Uterus (tissue), 4 donors: ENCODE data around the gene TRABD2B. TPM values are rescaled to one million over a fixed set of nuclear protein-coding genes. Genes with fewer than 3 reads are reported as not detected.

Experiments
- DNase-seq, 2 donors: peaks; one replicate each; pipeline ENCODE4 v3.0.0-alpha.2; 2019 to 2020
- H3K27ac ChIP-seq, 2 donors: fragments of 200-600 bp; sonication (generic); 1 replicate in 1 of 2; 2 replicates in 1 of 2; pipeline ENCODE4 v1.5.1; 2016 to 2018
- H3K27me3 ChIP-seq, 2 donors: fragments of 200-600 bp; sonication (generic); one replicate each; pipeline ENCODE4 v1.5.1; 2018 to 2019; ENCODE audit warnings: control low read depth in 1 of 2
- H3K36me3 ChIP-seq, 2 donors: fragments of 200-600 bp; sonication (generic); one replicate each; pipeline ENCODE4 v1.5.1; 2019; ENCODE audit warnings: control low read depth in 1 of 2
- H3K4me1 ChIP-seq, 2 donors: fragments of 200-600 bp; sonication (generic); one replicate each; pipeline ENCODE4 v1.5.1; 2018 to 2019; ENCODE audit warnings: control low read depth in 1 of 2
- H3K4me3 ChIP-seq, 2 donors: fragments of 200-600 bp; sonication (generic); 1 replicate in 1 of 2; 2 replicates in 1 of 2; pipeline ENCODE4 v1.5.1; 2018 to 2019; ENCODE audit warnings: mild to moderate bottlenecking in 1 of 2
- H3K9me3 ChIP-seq, 2 donors: fragments of 200-600 bp; sonication (generic); one replicate each; pipeline ENCODE4 v1.5.1; 2019; ENCODE audit warnings: control low read depth in 1 of 2
- CTCF ChIP-seq, 4 experiments: fragments of 200-600 bp in 2 of 4; fragments of 450-650 bp in 2 of 4; sonication (generic) in 2 of 4; IDR thresholded peaks; one replicate each; pipeline ENCODE4 v1.5.1; 2016 to 2019; ENCODE audit warnings: antibody characterized with exemption in 4 of 4, mild to moderate bottlenecking in 2 of 4, moderate library complexity in 1 of 4
- POLR2A ChIP-seq, 2 donors: fragments of 450-650 bp; IDR thresholded peaks; one replicate each; pipeline ENCODE4 v1.6.1; 2016; ENCODE audit warnings: antibody characterized with exemption in 2 of 2, mild to moderate bottlenecking in 1 of 2, moderate library complexity in 1 of 2
- intact Hi-C: fragments of 100-400 bp; cut with DNase I; formaldehyde crosslinking; loops from one replicate; pipeline ENCODE4 v1.15.1; 2023; ENCODE audit warnings: low total_unique reads
- total RNA-seq, 4 donors: library from RNA; depleted of rRNA in 3 of 4; stranded (reverse); fragments of >200 nt in 3 of 4; gene quantifications; one replicate each; pipeline versions ENCODE4 v1.1.0 to v1.2.4, GENCODE V29; 2014 to 2023
- donor health status: DM: yes; HTN: yes; CAD: no.

Gene TRABD2B
- total RNA-seq, 4 donors from 2014 or later, result under 0.01 to 1.6 (median 1.0) TPM

GRCh38 chr1:48022306-48022705, 25.1 kb upstream of the TRABD2B start:
- no peaks in the 10 kb centered on the region for H3K27me3 ChIP-seq
- H3K4me1 ChIP-seq, result no peaks in the 10 kb centered on the region
- intact Hi-C loops, result no loop called here
- no peak overlapping the region for H3K4me3 ChIP-seq
- TF ChIP-seq POLR2A (IDR thresholded peaks at IDR 0.05) (no peak), CTCF (IDR thresholded peaks at IDR 0.05) (no peak)
- H3K27ac ChIP-seq, result no peak overlapping the region
- DNase-seq, result no peak
- no peaks in the 10 kb centered on the region for H3K9me3 ChIP-seq
- H3K36me3 ChIP-seq, result no peaks in the 10 kb centered on the region

- intact Hi-C loops, result no loop called here
- H3K36me3 ChIP-seq, result no peaks in the 10 kb centered on the region
- H3K9me3 ChIP-seq, result no peaks in the 10 kb centered on the region
- H3K4me1 ChIP-seq, result no peaks in the 10 kb centered on the region
- no peak for TF ChIP-seq CTCF (IDR thresholded peaks at IDR 0.05)
- TF ChIP-seq POLR2A (IDR thresholded peaks at IDR 0.05), result no peak
- H3K27ac ChIP-seq, result no peak overlapping the region
- DNase-seq, result no peak
- no peak overlapping the region for H3K4me3 ChIP-seq
- no peaks in the 10 kb centered on the region for H3K27me3 ChIP-seq
These were observed 24.6 kb upstream of the TRABD2B start for GRCh38 chr1:48021792-48022191.

- H3K9me3 ChIP-seq, result no peaks in the 10 kb centered on the region
- H3K4me3 ChIP-seq, result no peak overlapping the region
- H3K27me3 ChIP-seq, result no peaks in the 10 kb centered on the region
- intact Hi-C loops, result no loop called here
- no peak for TF ChIP-seq POLR2A (IDR thresholded peaks at IDR 0.05)
- TF ChIP-seq CTCF (IDR thresholded peaks at IDR 0.05), result no peak
- DNase-seq, result peak in 1 of 2 donors; percentile 51
- no peaks in the 10 kb centered on the region for H3K36me3 ChIP-seq
- H3K27ac ChIP-seq, result no peak overlapping the region
- H3K4me1 ChIP-seq, result no peaks in the 10 kb centered on the region
These were observed 22.6 kb upstream of the TRABD2B start for GRCh38 chr1:48019714-48020315.

- H3K4me1 ChIP-seq, result no peaks in the 10 kb centered on the region
- no peaks in the 10 kb centered on the region for H3K36me3 ChIP-seq
- TF ChIP-seq POLR2A (IDR thresholded peaks at IDR 0.05), result no peak
- TF ChIP-seq CTCF (IDR thresholded peaks at IDR 0.05), result no peak
- intact Hi-C loops, result no loop called here
- no peak overlapping the region for H3K4me3 ChIP-seq
- no peaks in the 10 kb centered on the region for H3K9me3 ChIP-seq
- no peaks in the 10 kb centered on the region for H3K27me3 ChIP-seq
- no peak for DNase-seq
- no peak overlapping the region for H3K27ac ChIP-seq
These were observed 21.6 kb upstream of the TRABD2B start for GRCh38 chr1:48018799-48019198.

GRCh38 chr1:48017716-48018115, 20.5 kb upstream of the TRABD2B start:
- Histone ChIP-seq H3K9me3 (no peaks in the 10 kb centered on the region), H3K27me3 (no peaks in the 10 kb centered on the region), H3K36me3 (no peaks in the 10 kb centered on the region), H3K27ac (no peak overlapping the region), H3K4me3 (no peak overlapping the region), H3K4me1 (no peaks in the 10 kb centered on the region)
- TF ChIP-seq CTCF (IDR thresholded peaks at IDR 0.05) (no peak), POLR2A (IDR thresholded peaks at IDR 0.05) (no peak)
- intact Hi-C loops, result no loop called here
- no peak for DNase-seq
